ENCODE results near the gene CLASRP. TPM values are rescaled to one million over a fixed set of nuclear protein-coding genes. Genes with fewer than 3 reads are reported as not detected.

CLASRP gene
- total RNA-seq, 2 donors from 2014 or later, result 67.1 to 90.3 TPM

GRCh38 chr19:45107621-45108150 is 68.8 kb downstream of the CLASRP start:
- H3K4me1 ChIP-seq (ENCODE audit: control insufficient read depth, insufficient read depth, low read length), result no peaks in the 10 kb centered on the region
- Mint-ChIP-seq H3K27me3 (ENCODE audit: insufficient read depth) (peaks cover 32% of the 10 kb centered on the region), H3K4me3 (no peak overlapping the region), H3K36me3 (ENCODE audit: low read depth) (peaks cover 2% of the 10 kb centered on the region), H3K9me3 (no peaks in the 10 kb centered on the region), H3K4me1 (peaks cover 22% of the 10 kb centered on the region), H3K27ac (no peak overlapping the region)
- TF ChIP-seq, protein P1, sequence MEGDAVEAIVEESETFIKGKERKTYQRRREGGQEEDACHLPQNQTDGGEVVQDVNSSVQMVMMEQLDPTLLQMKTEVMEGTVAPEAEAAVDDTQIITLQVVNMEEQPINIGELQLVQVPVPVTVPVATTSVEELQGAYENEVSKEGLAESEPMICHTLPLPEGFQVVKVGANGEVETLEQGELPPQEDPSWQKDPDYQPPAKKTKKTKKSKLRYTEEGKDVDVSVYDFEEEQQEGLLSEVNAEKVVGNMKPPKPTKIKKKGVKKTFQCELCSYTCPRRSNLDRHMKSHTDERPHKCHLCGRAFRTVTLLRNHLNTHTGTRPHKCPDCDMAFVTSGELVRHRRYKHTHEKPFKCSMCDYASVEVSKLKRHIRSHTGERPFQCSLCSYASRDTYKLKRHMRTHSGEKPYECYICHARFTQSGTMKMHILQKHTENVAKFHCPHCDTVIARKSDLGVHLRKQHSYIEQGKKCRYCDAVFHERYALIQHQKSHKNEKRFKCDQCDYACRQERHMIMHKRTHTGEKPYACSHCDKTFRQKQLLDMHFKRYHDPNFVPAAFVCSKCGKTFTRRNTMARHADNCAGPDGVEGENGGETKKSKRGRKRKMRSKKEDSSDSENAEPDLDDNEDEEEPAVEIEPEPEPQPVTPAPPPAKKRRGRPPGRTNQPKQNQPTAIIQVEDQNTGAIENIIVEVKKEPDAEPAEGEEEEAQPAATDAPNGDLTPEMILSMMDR (conservative IDR thresholded peaks at IDR 0.05), result no peak
- WGBS, 2 experiments (ENCODE audit: insufficient coverage in 1 of 2, insufficient read length in 1 of 2), result 96% methylated on average over 11 to 12 of the region's 12 CpGs
- peaks cover 4% of the 10 kb centered on the region for H3K36me3 ChIP-seq (ENCODE audit: control insufficient read depth, insufficient read depth, low read length)
- no peak overlapping the region for H3K27ac ChIP-seq (ENCODE audit: low read depth, low read length)
- H3K9me3 ChIP-seq (ENCODE audit: control insufficient read depth, low read length), result no peaks in the 10 kb centered on the region
- H3K27me3 ChIP-seq (ENCODE audit: control insufficient read depth, insufficient read depth, low read length, poor library complexity, severe bottlenecking), result peaks cover 30% of the 10 kb centered on the region
- no peak overlapping the region for H3K9ac ChIP-seq (ENCODE audit: extremely low read depth, low read length, poor library complexity, severe bottlenecking)
- no peak overlapping the region for H3K4me3 ChIP-seq (ENCODE audit: low read length)
- no peak for DNase-seq

DNA sequence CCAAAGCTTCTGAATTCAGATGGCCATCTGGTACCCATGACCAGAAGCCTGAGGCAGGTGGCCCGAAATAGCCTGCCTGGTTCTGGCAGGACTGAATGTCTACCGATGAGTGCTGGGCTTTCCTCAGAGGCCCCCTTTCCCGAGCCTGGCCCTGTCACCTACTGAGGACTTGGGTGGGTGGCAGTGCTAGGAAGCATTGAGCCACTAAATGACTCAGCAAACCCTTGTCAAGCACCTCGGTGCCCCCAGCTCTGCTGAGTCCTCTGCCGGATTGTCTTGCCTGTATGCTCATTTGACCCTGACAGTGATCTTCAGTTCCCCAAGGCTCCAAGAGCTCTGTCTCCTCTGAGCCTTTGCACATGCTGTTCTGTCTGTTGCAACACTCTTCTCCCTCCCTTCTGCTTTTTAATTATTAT is 72.0 kb downstream of the CLASRP start:
- Histone ChIP-seq H3K36me3 (ENCODE audit: control insufficient read depth, insufficient read depth, low read length) (peaks cover 4% of the 10 kb centered on the region), H3K9ac (ENCODE audit: extremely low read depth, low read length, poor library complexity, severe bottlenecking) (no peak overlapping the region), H3K27me3 (ENCODE audit: control insufficient read depth, insufficient read depth, low read length, poor library complexity, severe bottlenecking) (peaks cover 1% of the 10 kb centered on the region), H3K9me3 (ENCODE audit: control insufficient read depth, low read length) (no peaks in the 10 kb centered on the region), H3K4me3 (ENCODE audit: low read length) (no peak overlapping the region), H3K27ac (ENCODE audit: low read depth, low read length) (no peak overlapping the region), H3K4me1 (ENCODE audit: control insufficient read depth, insufficient read depth, low read length) (no peaks in the 10 kb centered on the region)
- Mint-ChIP-seq H3K36me3 (ENCODE audit: low read depth) (peaks cover 2% of the 10 kb centered on the region), H3K4me3 (no peak overlapping the region), H3K27ac (no peak overlapping the region), H3K4me1 (peaks cover 10% of the 10 kb centered on the region), H3K9me3 (no peaks in the 10 kb centered on the region), H3K27me3 (ENCODE audit: insufficient read depth) (peaks cover 4% of the 10 kb centered on the region)
- WGBS, 2 experiments (ENCODE audit: insufficient coverage in 1 of 2, insufficient read length in 1 of 2), result 88 to 94% methylated on average over 5 of the region's 5 CpGs
- DNase-seq, result no peak
- TF ChIP-seq, protein P1 (conservative IDR thresholded peaks at IDR 0.05), result no peak

- peaks cover 4% of the 10 kb centered on the region for H3K36me3 ChIP-seq (ENCODE audit: control insufficient read depth, insufficient read depth, low read length)
- Mint-ChIP-seq H3K4me1 (peaks cover 16% of the 10 kb centered on the region), H3K27me3 (ENCODE audit: insufficient read depth) (peaks cover 2% of the 10 kb centered on the region), H3K36me3 (ENCODE audit: low read depth) (peaks cover 2% of the 10 kb centered on the region), H3K27ac (no peak overlapping the region), H3K9me3 (no peaks in the 10 kb centered on the region), H3K4me3 (no peak overlapping the region)
- TF ChIP-seq, protein P1 (conservative IDR thresholded peaks at IDR 0.05), result peak; percentile 56
- no peaks in the 10 kb centered on the region for H3K9me3 ChIP-seq (ENCODE audit: control insufficient read depth, low read length)
- H3K4me1 ChIP-seq (ENCODE audit: control insufficient read depth, insufficient read depth, low read length), result peaks cover under 1% of the 10 kb centered on the region
- no peak overlapping the region for H3K27ac ChIP-seq (ENCODE audit: low read depth, low read length)
- 95% methylated on average over 6 to 11 of the region's 11 CpGs for WGBS, 2 experiments (ENCODE audit: insufficient coverage in 1 of 2, insufficient read length in 1 of 2)
- no peak for DNase-seq
- H3K27me3 ChIP-seq (ENCODE audit: control insufficient read depth, insufficient read depth, low read length, poor library complexity, severe bottlenecking), result no peaks in the 10 kb centered on the region
- H3K4me3 ChIP-seq (ENCODE audit: low read length), result no peak overlapping the region
- no peak overlapping the region for H3K9ac ChIP-seq (ENCODE audit: extremely low read depth, low read length, poor library complexity, severe bottlenecking)
Measured at GRCh38 chr19:45112111-45112827, 73.4 kb downstream of the CLASRP start.

Data from endodermal cell (in vitro differentiated cells).